DND-41 (cell line): ENCODE measurements around the gene CTSW.

Source experiments
- CTCF ChIP-seq: IDR thresholded peaks from 2 replicates; pipeline ENCODE4 v1.5.1; 2012; ENCODE audit warnings: borderline replicate concordance, low read length, moderate library complexity, mild to moderate bottlenecking; ENCODE audit not compliant: poor library complexity, severe bottlenecking; ENCODE audit errors: extremely low read depth
- EZH2 ChIP-seq: IDR thresholded peaks from 3 replicates; pipeline ENCODE4 v1.6.1; 2012; ENCODE audit warnings: borderline replicate concordance, low read depth, mild to moderate bottlenecking, moderate library complexity, low read length, inconsistent platforms; ENCODE audit not compliant: severe bottlenecking

GRCh38 chr11:65833297-65834030 lies 46.2 kb upstream of the CTSW start, which contains the start of gene SNX32:
- TF ChIP-seq CTCF, result no peak
- TF ChIP-seq EZH2, result no peak
